Central memory CD4-positive, alpha-beta T cell (primary cell): ENCODE results near the gene POLRMT.
"Not testable (repeated sequence)": the region's sequence is repeated elsewhere in the genome, so short reads cannot be mapped to it uniquely, and the experiment has no call there.

Source experiments
- DNase-seq: peaks from one replicate; pipeline ENCODE4 v3.0.0; 2022

POLRMT gene

GRCh38 chr19:590750-591098 lies 42.6 kb downstream of the POLRMT start:
- DNase-seq: no peak

GRCh38 chr19:590396-590745 lies 43.0 kb downstream of the POLRMT start:
- peak; percentile 25 for DNase-seq

DNA sequence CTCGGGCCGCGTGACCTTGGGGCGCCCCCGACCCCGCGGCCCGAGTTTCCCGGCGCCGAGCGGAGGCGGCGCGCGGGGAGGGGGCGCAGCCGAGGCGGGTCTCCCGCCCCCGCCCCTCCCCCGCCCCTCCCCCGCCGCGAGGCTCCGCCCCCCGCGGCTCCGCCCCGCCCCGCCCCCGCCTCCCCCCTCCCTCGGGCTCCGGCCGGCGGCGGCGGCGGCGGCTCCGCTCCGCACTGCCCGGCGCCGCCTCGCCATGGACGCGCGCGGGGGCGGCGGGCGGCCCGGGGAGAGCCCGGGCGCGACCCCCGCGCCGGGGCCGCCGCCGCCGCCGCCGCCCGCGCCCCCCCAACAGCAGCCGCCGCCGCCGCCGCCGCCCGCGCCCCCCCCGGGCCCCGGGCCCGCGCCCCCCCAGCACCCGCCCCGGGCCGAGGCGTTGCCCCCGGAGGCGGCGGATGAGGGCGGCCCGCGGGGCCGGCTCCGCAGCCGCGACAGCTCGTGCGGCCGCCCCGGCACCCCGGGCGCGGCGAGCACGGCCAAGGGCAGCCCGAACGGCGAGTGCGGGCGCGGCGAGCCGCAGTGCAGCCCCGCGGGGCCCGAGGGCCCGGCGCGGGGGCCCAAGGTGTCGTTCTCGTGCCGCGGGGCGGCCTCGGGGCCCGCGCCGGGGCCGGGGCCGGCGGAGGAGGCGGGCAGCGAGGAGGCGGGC lies 43.5 kb downstream of the POLRMT start, which contains the start of gene HCN2:
HCN2 (plus strand) TSS at position 189 of the 703 bp plus-strand sequence; CDS start at position 254, 65 bp downstream.
- DNase-seq: no peak

DNA sequence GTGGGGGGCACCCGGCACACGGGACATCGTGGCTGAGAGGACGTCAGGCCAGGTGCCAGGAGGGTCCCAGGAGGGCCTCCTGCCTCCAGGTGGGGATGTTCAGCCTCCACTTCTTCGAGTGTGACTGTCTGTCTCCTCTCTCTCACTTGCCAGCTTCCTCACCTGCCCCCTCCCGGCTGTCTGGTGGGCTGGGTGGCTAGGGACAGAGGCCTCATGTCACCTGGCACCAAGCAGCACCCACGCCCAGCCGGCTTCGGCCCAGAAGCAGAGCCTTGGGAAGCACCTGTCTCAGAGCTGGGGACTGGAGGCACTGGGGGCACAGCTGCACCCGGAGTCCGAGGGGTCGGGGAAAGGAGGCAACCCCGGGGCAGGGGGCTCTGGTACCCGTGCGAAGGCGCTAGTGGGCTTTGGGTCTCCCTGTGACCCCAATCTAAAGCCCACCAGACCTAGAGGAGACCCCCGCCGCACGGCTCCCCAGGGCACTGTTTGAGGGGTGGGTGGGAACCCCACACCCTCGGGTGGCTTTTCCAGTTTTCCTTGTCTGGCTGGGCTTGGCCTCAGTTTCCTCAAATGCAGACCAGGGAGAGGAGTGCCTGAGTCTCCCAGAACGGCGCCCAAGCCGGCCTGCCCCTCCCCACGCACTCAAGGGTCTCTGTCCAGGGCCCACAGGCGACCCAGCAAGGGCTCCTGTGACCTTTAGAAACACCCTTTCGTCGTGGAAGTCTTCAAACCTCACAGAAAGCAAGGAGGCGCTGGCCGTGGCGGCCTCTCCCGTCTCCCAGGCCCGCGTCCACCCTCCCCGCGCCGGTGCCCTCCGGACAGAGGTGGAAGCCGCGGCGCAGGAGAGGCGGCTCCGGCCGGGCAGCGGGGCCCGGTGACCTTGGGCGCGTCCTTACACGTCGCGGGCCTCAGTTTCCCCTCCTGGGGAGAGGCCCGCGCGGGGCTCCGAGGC lies 44.3 kb downstream of the POLRMT start:
- no peak for DNase-seq

- peak; percentile 52 for DNase-seq
Measured at GRCh38 chr19:588093-588740, 45.1 kb downstream of the POLRMT start.

DNA sequence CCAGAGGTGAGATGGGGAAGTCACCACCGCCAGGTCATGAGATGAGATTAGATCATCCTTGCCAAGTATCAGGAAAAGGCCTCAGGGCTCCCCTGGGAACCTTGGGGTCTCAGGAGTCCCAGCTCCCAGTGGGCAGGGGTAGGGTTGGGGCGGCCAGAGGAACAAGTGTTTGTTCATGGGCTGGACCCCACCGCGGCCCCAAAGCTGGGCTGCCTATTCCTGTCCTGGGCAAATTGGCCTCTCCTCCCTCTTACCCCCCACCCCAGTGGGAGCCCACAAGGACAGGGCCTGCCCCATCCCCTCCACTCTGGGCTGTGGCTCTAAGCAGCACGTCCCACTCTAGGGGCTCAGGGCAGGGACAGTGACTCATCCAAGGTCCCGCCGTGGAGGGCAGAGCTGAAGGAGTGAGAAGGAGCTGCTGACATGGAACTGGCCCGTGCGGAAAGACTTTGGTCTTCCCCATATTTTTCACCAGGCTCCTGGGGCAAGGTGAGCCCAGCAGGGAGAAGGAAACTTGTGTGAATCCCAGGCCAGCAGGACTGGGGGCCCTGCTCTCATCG lies 47.7 kb downstream of the POLRMT start:
- DNase-seq: no peak

DNA sequence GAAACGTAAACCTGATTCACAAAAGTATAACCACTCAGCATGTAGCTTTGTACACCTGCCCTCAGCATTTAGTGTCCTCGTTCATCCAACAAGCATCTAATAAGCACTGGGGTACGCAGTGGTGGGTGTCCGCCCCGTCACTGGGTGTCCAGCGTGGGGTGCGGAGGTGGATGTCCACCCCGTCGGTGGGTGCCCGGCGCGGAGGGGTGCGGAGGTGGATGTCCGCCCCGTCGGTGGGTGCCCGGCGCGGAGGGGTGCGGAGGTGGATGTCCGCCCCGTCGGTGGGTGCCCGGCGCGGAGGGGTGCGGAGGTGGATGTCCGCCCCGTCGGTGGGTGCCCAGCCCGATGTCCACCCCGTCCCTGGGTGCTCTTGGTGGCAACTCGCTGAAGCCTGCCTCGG lies 48.2 kb downstream of the POLRMT start:
- DNase-seq: not testable (repeated sequence)

DNA sequence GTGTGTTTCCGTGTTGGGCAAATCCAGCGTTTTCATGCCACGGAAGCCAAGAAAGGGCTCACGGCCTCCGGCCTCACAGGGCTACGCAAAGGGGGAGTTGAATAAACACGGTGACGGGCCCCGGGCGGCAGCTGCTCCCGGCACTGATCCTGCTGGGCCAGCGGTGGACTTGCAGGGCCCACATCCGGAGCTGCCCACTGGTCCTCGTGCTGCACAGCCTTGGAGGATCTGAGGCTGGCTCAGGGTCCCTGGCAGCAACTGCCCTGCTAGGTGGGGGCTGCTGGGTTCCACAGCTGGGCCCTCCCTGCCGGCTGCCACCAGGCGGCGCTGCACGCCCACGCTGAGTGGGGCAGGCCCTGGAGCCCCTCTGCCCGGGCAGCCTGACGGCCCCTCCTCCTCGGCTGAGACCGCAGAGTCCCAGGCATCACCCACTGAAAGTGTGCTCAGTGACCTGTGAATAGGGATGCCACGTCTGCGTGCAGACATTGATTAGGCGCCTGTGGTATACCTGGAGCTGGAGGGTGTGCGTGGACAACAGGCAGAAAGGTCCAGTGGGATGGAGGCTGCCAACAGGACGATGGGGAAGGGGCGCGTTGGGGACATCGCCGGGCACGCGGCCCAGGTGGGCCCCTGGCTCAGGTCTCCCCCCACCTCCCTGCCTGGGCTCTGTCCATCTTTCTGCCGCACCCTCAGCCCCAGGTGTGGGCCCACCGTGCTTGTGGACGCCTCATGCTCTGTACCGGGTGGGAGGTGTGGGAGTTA lies 48.9 kb downstream of the POLRMT start:
- DNase-seq: peak; percentile 56

- DNase-seq: no peak
Measured at GRCh38 chr19:583968-584239, 49.4 kb downstream of the POLRMT start.

GRCh38 chr19:583198-583967 lies 50.0 kb downstream of the POLRMT start:
- no peak for DNase-seq

DNA sequence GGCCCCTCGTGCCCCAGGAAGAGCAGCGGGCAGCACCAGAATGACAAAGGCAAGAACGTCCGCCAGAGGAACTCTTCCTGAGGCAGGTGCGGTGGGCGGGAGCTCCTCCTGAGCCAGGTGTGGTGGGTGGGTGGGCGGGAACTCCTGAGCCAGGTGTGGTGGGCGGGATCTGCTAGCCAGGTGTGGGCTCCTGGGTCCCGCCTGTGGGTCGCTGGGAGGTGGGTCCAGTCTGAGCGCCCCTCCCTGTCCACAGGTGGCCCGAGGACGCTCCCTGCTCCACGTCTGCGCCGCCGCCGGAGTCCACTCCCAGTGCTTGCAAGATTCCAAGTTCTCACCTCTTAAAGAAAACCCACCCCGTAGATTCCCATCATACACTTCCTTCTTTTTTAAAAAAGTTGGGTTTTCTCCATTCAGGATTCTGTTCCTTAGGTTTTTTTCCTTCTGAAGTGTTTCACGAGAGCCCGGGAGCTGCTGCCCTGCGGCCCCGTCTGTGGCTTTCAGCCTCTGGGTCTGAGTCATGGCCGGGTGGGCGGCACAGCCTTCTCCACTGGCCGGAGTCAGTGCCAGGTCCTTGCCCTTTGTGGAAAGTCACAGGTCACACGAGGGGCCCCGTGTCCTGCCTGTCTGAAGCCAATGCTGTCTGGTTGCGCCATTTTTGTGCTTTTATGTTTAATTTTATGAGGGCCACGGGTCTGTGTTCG lies 50.7 kb downstream of the POLRMT start:
- no peak for DNase-seq

- DNase-seq: no peak
Measured at GRCh38 chr19:581399-582111, 51.8 kb downstream of the POLRMT start.

GRCh38 chr19:580274-580835 lies 53.0 kb downstream of the POLRMT start:
- no peak for DNase-seq

GRCh38 chr19:579842-580155 lies 53.5 kb downstream of the POLRMT start:
- no peak for DNase-seq

DNA sequence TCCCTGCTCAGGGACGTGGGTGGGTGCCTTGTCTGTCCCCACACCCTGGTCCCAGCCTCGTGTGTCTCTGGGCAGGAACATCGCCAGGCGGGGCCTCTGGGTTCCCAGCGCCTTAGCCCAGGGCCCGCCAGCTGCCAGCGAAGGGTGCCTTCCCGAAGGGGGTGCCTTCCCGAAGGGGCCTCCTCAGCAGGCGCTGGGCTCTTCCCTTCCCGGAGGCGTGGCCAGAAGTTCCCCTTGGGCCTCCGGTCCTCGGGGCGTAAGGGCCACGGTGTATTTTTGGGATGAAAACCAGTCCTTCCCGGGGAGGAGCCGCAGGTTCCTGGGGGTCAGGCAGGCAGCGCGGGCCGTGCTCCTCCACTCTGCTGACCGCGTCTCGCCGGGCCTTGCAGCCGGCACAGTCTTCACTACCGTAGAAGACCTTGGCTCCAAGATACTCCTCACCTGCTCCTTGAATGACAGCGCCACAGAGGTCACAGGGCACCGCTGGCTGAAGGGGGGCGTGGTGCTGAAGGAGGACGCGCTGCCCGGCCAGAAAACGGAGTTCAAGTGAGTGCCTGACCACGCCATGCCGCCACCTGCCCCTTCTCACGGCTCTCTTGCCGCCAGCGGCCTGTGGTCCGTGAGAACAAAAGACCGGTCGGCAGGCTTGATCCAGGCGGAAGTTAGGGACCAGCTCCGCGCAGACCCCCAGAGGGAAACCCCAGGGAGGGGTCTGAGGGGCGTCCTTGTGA lies 54.1 kb downstream of the POLRMT start:
- DNase-seq: no peak

- no peak for DNase-seq
Measured at GRCh38 chr19:577439-578392, 55.6 kb downstream of the POLRMT start.

- no peak for DNase-seq
Measured at GRCh38 chr19:576768-577438, 56.4 kb downstream of the POLRMT start.
